Measurements from ENCODE around the gene SH2D3A. TPM values are rescaled to one million over a fixed set of nuclear protein-coding genes. Genes with fewer than 3 reads are reported as not detected.

Gene SH2D3A
- polyA plus RNA-seq, 1 donor (not counting 4 experiments of a cell fraction or from before 2014, with no cell fraction given) = 24.9 TPM

GRCh38 chr19:6808494-6808893, 41.3 kb upstream of the SH2D3A start:
- no peak for TF ChIP-seq CTCF (optimal IDR thresholded peaks at IDR 0.05 in 1 of 3, IDR thresholded peaks at IDR 0.05 in 1 of 3, conservative IDR thresholded peaks at IDR 0.05 in 1 of 3; ENCODE audit: extremely low read depth in 1 of 3, insufficient read depth in 2 of 3, low read length in 3 of 3)
- TF ChIP-seq EZH2 (IDR thresholded peaks at IDR 0.05; ENCODE audit: low read length) = no peak
- FAIRE-seq (no peak), DNase-seq (ENCODE audit: low read depth, low spot score) (no peak)
- Histone ChIP-seq H4K20me1 (ENCODE audit: control insufficient read depth, extremely low read depth, insufficient read depth, low read length) (no peaks in the 10 kb centered on the region), H3K79me2 (ENCODE audit: control insufficient read depth, insufficient read depth, low read length) (no peaks in the 10 kb centered on the region), H3K27ac (ENCODE audit: control insufficient read depth, insufficient read depth, low read length) (no peak overlapping the region), H3K9me1 (ENCODE audit: control insufficient read depth, extremely low read depth, insufficient read depth, low read length) (no peaks in the 10 kb centered on the region), H3K4me3 (ENCODE audit: control insufficient read depth in 2 of 3, extremely low read depth in 1 of 3, insufficient read depth in 2 of 3, low read depth in 1 of 3, low read length in 3 of 3) (no peak overlapping the region), H3K9ac (ENCODE audit: control insufficient read depth, extremely low read depth, insufficient read depth, low read length) (no peak overlapping the region), H2AFZ (ENCODE audit: control insufficient read depth, low read length) (no peak overlapping the region), H3K4me1 (ENCODE audit: control insufficient read depth, extremely low read depth, insufficient read depth, low read length) (no peaks in the 10 kb centered on the region), H3K27me3 (ENCODE audit: control insufficient read depth, extremely low read depth, insufficient read depth, low read length) (no peaks in the 10 kb centered on the region), H3K9me3 (ENCODE audit: control insufficient read depth, low read depth, low read length) (no peaks in the 10 kb centered on the region), H3K36me3 (ENCODE audit: control insufficient read depth in 2 of 2, extremely low read depth in 1 of 2, insufficient read depth in 2 of 2, low read length in 2 of 2) (no peaks in the 10 kb centered on the region), H3K4me2 (ENCODE audit: control insufficient read depth, extremely low read depth, insufficient read depth, low read depth, low read length) (no peak overlapping the region)
- dilution Hi-C loops (cut with MboI; ENCODE audit: extremely low pct_ligation_motif_present, low sequenced_read_pairs) = no loop called here

- Histone ChIP-seq H3K9ac (ENCODE audit: control insufficient read depth, extremely low read depth, insufficient read depth, low read length) (no peak overlapping the region), H3K36me3 (ENCODE audit: control insufficient read depth in 2 of 2, extremely low read depth in 1 of 2, insufficient read depth in 2 of 2, low read length in 2 of 2) (no peaks in the 10 kb centered on the region), H2AFZ (ENCODE audit: control insufficient read depth, low read length) (no peak overlapping the region), H3K27me3 (ENCODE audit: control insufficient read depth, extremely low read depth, insufficient read depth, low read length) (no peaks in the 10 kb centered on the region), H3K4me2 (ENCODE audit: control insufficient read depth, extremely low read depth, insufficient read depth, low read depth, low read length) (no peak overlapping the region), H4K20me1 (ENCODE audit: control insufficient read depth, extremely low read depth, insufficient read depth, low read length) (no peaks in the 10 kb centered on the region), H3K9me1 (ENCODE audit: control insufficient read depth, extremely low read depth, insufficient read depth, low read length) (no peaks in the 10 kb centered on the region), H3K4me3 (ENCODE audit: control insufficient read depth in 2 of 3, extremely low read depth in 1 of 3, insufficient read depth in 2 of 3, low read depth in 1 of 3, low read length in 3 of 3) (no peak overlapping the region), H3K9me3 (ENCODE audit: control insufficient read depth, low read depth, low read length) (no peaks in the 10 kb centered on the region), H3K79me2 (ENCODE audit: control insufficient read depth, insufficient read depth, low read length) (no peaks in the 10 kb centered on the region), H3K27ac (ENCODE audit: control insufficient read depth, insufficient read depth, low read length) (no peak overlapping the region), H3K4me1 (ENCODE audit: control insufficient read depth, extremely low read depth, insufficient read depth, low read length) (no peaks in the 10 kb centered on the region)
- FAIRE-seq (no peak), DNase-seq (ENCODE audit: low read depth, low spot score) (no peak)
- dilution Hi-C loops (cut with MboI; ENCODE audit: extremely low pct_ligation_motif_present, low sequenced_read_pairs) = no loop called here
- TF ChIP-seq EZH2 (IDR thresholded peaks at IDR 0.05; ENCODE audit: low read length) = no peak
- no peak for TF ChIP-seq CTCF (optimal IDR thresholded peaks at IDR 0.05 in 1 of 3, IDR thresholded peaks at IDR 0.05 in 1 of 3, conservative IDR thresholded peaks at IDR 0.05 in 1 of 3; ENCODE audit: extremely low read depth in 1 of 3, insufficient read depth in 2 of 3, low read length in 3 of 3)
Measured at GRCh38 chr19:6807291-6807690, 40.1 kb upstream of the SH2D3A start.
